GM04504 (cell line): ENCODE measurements around the gene PCP2.

Experiments
- DNase-seq: peaks from one replicate; pipeline ENCODE4 v3.0.0-alpha.2; 2012; ENCODE audit warnings: low read depth

PCP2 gene

DNA sequence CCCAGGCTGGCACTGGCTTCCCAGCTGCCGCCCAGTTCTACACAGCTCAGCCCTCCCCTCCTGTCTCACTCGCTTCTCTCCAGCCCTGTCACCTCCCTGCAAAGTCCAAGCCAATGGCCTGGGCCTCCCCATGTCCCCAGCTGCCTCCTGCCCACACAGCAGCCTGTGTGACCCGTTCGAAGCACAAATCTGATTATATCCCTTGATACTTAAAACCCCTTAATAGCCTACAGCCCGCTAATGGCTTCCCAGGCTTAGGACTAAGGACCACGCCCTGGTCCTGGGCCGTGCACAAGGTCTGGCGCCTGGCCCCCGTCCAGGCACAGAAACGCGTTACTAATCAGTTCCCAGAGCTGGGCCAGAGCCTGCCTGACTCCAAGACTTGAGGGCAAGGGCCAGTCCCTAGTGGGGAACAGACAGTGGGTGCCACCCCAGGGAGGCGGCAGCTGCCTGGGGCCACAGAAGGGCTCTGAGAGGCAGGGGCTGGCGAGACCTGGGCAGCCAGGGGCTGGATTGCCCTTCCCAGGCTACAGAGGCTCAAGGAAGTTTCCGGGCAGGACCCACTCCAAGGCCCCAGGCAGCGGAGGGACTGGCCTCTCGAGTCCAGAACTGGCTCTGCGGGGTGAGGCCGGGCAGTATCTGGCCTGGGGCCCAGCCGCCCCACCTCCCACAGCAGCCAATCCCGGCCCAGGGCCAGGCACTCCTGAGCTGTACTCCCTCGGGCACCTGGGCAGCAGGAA is 14.6 kb downstream of the PCP2 start:
- no peak for DNase-seq

DNA sequence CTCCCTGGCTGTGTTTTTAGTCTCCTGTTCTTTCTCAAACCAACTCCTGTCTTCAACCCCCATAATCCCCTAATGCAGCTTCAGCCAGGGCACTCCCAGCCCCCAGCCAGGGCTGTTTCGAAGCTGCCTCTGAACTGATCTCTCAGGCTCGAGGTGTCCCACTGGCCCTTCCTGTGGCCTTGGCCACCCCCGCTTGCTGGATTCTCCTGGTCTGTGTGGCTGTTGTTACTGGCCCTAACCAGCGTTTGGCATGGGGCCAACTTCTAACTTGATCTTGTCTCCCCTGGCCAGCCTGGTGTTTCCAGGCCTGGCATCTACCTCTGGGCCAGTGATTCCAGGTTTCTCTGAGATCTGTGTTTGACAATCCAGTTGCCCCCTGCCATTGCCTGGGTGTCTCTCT is 15.2 kb downstream of the PCP2 start:
- no peak for DNase-seq

DNA sequence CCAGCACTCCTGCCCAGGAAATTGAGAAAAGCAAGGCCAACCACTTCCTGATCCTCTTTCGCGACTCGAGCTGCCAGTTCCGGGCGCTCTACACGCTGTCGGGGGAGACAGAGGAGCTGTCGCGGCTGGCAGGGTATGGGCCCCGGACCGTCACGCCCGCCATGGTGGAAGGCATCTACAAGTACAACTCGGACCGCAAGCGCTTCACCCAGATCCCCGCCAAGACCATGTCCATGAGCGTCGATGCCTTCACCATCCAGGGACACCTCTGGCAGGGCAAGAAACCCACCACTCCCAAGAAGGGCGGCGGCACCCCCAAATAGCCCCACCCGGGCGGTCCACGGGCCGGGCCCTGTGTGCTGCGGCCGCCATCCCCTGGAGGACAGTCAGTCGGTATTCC is 15.8 kb downstream of the PCP2 start:
- no peak for DNase-seq

DNA sequence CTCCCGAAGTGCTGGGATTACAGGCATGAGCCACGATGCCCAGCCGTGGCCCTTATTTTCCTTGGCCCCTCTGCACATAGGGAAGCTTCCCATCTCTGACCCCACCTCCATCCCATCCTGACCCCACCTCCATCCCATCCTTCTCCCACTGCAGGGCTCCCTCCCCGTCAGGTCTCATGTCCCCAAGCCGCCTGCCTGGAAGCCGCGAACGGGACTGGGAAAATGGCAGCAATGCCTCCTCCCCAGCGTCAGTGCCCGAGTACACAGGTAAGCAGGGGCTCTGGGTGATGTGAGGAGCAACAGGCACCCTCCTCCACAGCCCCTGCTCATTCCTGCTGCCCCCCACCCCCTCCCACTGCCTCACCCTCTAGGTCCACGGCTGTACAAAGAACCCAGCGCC is 16.3 kb downstream of the PCP2 start:
- no peak for DNase-seq

DNA sequence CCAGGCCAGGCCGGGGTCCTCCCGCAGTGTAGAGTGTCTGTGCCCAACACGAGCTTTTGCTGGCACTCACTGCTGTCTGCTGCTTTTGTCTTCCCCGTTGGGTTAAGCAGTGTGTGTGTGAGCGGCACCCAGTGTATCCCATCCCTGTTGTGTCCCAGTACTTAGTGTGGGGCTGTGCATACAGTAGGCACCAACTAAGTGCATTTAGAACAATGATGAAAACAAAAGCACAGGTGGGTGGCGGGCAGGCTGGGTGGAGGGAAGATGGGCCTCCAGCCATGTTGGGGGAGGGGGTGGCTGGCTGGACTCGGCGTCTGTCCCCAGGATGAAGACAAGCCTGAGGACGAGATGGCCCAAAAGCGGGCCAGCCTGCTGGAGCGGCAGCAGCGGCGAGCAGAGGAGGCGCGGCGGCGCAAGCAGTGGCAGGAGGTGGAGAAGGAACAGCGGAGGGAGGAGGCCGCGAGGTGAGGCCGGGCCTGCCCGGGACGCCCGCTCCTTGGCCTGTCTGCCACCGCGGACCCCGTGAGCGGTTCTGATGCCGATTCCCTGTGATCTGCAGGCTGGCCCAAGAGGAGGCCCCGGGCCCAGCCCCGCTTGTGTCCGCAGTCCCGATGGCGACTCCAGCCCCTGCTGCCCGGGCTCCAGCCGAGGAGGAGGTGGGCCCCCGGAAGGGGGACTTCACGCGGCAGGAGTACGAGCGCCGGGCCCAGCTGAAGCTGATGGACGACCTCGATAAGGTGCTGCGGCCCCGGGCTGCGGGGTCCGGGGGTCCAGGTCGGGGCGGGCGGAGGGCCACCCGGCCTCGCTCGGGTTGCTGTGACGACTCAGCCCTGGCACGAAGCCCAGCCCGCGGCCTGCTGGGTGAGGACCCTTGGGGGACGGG is 18.4 kb downstream of the PCP2 start:
- no peak for DNase-seq

DNA sequence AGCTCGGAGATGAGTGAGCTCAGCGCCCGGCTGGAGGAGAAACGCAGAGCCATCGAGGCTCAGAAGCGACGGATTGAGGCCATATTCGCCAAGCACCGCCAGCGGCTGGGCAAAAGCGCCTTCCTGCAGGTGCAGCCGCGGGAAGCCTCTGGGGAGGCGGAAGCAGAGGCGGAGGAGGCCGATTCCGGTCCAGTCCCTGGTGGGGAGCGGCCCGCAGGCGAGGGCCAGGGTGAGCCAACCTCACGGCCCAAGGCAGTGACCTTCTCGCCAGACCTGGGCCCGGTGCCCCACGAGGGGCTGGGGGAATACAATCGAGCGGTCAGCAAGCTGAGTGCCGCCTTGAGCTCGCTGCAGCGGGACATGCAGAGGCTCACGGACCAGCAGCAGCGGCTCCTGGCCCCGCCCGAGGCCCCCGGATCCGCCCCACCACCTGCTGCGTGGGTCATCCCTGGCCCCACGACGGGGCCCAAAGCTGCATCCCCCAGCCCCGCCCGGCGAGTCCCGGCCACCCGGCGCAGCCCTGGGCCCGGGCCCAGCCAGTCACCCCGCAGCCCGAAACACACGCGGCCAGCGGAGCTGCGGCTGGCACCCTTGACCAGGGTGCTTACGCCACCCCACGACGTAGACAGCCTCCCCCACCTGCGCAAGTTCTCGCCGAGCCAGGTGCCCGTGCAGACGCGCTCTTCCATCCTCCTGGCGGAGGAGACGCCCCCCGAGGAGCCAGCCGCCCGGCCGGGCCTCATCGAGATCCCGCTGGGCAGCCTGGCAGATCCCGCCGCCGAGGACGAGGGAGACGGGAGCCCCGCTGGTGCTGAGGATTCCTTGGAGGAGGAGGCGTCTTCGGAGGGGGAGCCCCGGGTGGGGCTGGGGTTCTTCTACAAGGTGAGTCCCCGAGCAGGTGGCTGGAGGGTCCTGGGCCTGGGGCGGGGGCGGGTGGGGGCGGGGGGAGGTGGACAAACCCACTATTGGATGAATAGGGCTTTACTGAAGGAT is 20.9 kb downstream of the PCP2 start:
- no peak for DNase-seq

DNA sequence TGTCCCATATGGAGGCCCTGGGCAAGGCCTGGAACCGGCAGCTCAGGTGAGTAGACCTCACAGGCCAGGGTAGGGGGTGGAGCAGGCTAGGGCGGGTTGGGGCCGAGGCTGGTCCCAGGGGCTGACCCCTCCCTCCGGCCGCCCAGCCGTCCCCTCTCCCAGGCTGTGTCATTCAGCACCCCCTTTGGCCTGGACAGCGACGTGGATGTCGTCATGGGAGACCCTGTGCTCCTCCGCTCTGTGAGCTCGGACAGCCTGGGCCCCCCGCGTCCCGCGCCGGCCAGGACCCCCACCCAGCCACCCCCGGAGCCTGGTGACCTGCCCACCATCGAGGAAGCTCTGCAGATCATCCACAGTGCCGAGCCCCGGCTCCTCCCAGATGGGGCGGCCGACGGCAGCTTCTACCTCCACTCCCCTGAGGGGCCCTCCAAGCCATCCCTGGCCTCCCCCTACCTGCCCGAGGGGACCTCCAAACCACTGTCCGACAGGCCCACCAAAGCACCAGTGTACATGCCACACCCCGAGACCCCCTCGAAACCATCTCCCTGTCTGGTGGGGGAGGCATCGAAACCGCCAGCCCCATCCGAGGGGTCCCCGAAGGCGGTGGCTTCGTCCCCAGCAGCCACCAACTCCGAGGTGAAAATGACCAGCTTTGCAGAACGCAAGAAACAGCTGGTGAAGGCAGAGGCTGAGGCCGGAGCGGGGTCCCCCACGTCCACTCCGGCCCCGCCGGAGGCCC is 21.8 kb downstream of the PCP2 start:
- DNase-seq = no peak

DNA sequence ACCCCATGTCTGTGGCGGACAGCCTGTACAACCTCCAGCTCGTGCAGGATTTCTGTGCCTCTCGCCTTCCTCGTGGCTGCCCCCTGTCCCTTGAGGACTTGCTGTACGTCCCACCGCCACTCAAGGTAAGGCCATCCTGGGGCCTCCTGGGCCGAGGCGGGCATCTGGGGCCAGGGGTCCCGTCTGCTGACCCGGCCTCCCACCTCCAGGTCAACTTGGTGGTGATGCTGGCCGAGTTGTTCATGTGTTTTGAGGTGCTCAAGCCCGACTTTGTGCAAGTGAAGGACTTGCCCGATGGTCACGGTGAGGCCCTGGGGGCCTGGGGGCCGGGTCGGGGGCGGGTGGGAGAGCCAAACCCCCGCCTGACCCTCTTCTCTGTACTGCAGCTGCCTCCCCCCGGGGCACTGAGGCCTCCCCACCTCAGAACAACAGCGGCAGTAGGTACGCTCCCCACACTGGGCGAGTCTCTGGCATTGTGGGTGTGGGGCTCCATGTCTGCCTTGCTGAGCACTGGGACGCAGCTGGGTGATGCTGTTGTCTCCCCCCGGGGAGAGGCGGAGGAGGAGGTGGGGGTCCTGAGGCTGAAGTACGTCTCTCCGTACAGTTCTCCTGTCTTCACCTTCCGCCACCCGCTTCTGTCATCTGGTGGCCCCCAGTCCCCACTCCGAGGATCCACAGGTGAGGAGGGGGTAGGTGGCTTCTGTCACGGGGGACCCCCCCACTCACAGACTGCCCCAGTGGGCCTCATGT is 22.9 kb downstream of the PCP2 start:
- no peak for DNase-seq

DNA sequence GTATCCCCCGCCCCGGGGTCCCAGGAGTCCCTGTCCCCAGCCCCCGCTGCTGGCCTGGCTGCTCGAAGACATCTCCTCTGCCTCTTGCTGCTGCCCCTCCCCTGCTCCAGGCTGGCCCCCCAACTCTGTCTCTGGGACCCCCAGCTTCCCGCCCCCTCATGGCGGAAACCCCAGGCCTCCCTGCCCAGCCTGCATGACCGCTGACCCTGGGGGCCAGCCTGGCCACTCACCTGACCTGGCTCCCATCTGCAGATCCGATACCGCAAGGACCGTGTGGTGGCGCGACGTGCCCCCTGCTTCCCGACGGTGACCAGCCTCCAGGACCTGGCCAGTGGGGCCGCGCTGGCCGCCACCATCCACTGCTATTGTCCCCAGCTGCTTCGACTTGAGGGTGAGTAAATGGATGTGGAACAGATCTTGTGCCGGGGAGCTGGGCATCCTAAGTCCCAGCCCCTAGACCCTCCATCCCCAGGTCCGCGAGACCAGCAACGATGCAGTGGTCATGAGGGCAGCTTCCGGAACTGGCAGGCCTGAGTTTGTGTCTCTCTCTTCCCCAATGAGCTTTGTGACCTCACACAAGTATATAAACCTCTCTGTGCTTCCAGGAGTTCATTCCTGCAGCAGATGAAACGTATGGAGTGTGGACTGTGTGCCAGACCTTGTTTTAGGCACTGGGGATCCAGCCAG is 25.5 kb downstream of the PCP2 start:
- no peak for DNase-seq

DNA sequence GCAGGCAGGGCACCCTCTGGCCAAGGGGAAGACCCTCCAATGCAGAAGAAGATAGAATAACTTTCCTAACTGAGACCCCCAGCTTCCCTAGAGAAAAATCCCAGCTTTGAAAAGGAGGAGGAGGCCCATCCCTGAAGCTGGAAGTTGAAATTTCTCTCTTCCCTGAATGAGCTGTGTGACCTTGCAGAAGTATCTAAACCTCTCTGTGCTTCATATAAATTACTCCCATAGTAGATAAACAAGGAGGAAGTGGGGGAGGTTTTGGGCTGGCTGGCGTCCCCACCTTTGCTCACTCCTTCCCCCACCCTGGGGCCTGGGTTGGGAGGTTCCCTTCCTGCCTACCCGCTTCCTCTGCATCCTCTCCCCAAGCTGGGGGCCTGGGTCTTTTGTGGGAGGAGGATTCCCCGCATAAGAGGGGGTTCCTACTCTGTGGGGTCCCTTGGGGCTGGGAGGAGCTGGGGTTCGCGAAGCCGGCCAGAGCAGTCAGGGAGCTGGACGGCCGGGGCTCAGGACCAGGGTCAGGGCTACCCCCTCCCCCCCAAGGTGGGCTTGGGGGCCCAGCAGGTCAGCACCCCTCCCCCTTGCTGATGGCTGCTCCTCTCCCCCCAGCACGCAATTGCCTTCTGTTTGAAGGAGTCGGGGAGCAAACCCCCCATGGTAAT is 26.2 kb downstream of the PCP2 start:
- DNase-seq = no peak

DNA sequence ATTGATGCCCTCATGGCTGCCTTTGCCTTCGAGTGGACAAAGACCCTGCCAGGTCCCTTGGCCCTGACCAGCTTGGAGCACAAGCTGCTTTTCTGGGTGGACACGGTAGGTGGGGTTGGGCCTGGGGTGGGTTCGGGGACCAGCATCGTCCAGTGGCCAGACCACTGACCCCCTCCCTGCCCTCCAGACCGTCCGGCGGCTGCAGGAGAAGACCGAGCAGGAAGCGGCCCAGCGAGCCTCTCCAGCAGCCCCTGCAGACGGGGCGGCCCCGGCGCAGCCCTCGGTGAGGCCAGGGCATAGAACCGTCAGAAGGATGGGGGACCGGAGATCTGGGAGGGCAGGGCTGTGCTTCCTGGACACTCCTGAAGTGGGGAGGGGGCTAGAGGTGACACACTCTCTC is 27.2 kb downstream of the PCP2 start:
- no peak for DNase-seq

DNA sequence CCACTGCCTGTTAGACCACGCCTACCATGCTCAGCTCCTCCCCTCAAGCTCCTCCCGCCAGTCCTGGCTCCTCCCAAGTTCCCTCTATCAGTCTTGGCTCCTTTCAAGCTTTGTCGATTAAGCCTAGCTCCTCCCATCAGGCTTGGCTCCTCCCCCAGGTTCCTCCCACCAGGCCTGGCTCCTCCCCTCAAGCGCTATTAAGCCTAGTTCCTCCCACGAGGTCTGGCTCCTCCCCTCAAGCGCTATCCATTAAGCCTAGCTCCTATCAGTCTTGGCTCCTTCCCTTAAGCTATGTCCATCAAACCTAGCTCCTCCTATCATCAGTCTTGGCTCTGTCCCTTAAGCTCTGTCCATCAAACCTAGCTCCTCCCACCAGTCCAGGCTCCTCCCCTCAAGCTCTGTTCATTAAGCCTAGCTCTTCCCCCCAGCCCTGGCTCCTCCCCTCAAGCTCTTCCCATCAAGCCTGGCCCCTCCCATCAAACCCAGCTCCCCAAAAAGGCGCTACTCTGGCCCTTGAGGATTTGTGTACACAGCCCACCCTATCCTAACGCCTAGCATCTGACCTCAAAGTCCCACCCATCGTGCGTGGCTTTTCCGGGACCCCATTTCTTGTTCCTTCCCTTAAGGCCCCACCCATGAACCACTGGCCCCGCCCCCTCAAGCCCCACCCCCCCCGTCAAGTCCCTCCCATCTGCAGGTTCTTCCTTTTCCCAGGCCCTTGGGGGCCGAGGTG is 27.9 kb downstream of the PCP2 start:
- no peak for DNase-seq

DNA sequence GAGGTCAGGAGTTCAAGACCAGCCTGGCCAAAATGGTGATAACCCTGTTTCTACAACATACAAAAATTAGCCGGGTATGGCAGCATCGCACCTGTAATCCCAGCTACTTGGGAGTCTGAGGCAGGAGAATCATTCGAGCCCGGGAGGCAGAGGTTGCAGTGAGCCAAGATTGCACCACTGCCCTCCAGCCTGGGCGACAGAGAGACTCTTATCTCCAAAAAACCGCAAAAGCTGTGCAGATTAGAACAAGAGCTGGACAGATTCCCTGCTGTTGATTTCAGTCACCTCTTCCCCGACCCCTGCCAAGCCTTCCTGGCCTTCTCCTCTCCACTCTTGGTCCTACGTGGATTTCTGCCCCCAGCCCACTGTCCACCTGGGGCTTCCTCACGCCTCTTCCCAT is 29.6 kb downstream of the PCP2 start:
- DNase-seq = no peak

DNA sequence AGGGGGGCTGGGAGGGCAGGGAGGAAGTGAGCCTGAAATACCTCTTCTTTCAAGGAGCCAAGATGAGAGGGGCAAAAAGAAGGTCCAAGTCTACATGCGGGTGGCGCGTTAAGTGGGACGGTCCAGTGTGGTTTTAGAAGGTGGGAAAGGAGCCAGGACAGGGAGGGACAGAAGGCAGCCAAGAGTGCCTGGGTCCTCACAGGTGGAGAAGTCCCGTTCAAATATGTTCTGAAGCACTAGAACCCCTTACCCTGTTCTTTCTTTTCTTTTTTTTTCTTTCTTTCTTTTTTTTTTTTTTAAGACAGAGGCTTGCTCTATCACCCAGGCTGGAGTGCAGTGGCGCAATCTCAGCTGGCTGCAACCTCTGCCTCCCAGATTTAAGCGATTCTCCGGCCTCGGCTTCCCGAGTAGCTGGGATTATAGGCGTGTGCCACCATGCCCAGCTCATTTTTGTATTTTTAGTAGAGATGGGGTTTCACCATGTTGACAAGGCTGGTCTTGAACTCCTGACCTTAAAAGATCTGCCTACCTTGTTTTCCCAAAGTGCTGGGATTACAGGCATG is 30.5 kb downstream of the PCP2 start:
- no peak for DNase-seq

DNA sequence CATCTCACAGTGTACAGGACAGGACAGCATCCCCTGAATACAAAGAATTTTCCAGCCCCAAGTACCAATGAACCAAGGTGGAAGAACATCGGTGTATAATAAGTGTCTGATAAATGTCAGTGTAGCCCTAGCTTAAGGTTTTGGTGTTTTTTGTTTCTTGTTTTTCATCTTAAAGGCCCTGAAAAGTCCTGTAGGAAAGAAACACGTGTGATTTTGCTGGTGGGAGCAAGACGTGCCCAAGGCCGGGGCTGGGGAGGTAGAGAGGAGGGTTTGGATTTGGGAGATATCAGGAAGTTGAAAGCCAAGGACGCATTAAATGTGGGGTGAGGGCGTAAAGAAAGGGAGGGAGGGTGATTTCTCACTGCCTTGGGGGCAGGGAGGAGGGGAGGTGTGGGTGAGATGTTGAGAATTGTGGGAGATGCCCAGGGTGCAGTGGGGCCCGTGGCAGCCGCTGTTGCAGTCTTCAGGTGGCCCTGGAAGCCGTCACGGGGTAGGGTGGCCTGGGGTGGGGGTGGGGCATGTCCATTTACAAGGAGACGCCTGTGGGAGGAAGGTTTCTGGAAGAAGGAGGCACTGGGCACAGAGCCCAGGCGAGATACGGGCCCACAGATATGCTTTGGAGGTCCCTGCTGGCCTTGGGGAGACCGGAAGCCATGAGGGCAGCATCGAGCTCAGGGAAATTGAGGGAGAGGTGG is 31.1 kb downstream of the PCP2 start:
- DNase-seq = no peak

DNA sequence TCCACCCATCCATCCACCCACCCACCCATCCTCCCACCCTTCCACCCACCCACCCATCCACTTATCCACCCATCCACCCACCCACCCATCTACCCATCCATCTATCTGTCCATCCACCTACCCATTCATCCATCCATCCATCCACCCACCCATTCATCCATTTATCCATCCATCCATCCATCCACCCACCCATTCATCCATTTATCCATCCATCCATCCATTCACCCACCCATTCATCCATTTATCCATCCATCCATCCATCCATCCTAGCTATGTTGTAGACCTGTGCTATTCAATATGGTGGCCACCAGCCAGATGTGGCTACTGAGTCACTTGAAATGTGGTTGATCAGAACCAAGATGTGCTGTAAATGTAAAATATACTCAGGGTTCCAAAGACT is 32.8 kb downstream of the PCP2 start:
- no peak for DNase-seq

DNA sequence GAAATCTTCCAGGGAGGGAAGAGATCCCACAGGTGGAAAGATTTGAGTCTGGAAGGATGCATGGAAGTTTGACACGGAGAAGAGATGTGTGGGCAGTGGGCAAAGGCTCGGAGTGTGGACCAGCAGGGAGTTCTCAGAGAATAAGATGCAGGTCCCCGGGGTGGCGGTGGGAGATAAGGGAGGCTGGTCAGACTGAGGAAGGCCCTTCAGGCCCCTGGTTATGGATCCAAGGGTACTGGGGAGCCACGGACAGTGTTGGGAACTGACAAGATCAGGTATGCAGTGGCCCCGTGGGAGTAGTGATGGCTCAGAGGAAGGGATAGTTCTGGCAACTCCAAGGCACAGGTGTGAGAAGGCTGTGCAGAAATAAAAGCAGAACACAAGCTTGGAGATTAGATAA is 35.3 kb downstream of the PCP2 start:
- no peak for DNase-seq

DNA sequence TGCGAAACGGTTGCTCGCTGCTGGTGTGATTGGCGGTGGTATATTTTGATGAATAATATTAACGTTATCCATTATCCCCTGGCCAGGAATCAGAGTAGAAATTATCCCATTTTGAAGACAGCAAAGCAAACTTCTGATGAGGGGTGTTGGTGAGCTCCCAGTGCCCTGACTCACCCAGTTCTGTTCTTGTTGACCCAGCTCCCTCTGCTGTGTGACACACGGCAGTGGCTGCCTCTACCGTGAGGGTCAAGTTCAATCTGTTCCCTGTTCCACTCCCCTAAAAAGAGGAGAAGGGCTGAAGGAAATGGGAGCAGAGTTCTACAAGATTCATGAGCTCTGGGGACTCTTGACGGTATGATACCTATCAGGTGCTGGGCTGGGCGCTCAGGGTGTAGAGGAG is 35.8 kb downstream of the PCP2 start:
- DNase-seq = no peak
